NCI-H128 (cell line): Measurements from ENCODE around the gene PIGQ.
"Not testable (repeated sequence)": the region's sequence is repeated elsewhere in the genome, so short reads cannot be mapped to it uniquely, and the experiment has no call there.

Experiments
- DNase-seq: peaks from one replicate; lab custom pipeline; 2025; ENCODE audit not compliant: unreplicated experiment; lab: John Stamatoyannopoulos, UW

PIGQ gene

DNA sequence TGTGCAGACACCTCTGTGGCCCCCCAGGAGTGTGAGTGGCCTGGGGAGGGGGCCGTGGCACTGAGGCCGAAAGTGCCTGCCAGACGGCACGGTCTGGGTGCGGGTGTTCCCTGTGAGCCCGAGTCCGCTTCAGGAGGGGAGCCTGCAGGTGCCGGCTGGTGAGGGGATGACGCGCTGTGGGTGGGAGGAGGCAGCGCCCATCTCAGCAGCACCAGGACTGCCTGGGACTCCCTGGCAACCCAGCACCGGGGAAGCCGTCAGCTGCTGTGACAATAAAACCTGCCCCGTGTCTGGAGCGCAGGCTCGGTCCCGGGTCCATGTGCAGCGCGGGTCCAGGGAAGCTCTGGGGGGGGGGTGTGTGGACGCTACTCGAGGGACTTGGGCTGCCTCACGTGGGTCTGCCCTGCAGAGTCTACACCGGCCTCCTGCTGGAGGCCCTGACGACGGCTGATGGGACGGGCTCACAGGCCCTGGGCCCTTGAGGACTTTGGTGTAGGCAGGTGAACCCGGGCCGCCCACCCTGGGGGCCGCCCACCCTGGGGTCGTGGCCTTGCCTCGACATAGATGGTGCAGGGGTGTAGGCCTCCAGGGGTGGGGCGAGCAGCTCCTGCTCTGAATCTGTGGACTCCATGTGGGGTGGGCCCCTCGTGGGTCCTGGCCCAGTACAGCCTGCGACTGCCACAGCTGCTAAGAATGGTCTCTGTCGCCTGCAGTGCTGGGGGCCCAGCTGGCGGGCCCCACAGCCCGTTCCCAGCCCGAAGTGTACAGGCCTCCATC is 14.2 kb downstream of the PIGQ start:
- DNase-seq = no peak

DNA sequence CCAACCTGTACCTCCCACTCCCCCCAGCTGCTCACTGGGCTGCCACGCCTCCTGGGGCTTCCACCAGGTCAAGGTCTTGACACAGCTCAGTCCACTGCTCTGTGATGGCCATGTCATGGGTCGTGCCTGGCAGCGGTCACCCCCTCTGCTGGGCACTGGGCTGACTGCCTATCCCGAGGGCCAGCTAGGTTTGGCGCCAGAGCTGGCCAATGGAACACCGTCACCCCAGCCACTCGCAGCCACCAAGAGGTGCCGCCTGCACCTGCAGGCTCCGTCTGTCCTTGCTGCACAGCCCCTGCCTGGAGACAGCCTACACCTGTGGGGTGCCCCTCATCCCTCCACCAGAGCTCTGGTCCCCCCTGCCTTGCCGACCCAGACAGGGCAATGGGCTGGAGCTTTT is 15.6 kb downstream of the PIGQ start:
- DNase-seq = no peak

DNA sequence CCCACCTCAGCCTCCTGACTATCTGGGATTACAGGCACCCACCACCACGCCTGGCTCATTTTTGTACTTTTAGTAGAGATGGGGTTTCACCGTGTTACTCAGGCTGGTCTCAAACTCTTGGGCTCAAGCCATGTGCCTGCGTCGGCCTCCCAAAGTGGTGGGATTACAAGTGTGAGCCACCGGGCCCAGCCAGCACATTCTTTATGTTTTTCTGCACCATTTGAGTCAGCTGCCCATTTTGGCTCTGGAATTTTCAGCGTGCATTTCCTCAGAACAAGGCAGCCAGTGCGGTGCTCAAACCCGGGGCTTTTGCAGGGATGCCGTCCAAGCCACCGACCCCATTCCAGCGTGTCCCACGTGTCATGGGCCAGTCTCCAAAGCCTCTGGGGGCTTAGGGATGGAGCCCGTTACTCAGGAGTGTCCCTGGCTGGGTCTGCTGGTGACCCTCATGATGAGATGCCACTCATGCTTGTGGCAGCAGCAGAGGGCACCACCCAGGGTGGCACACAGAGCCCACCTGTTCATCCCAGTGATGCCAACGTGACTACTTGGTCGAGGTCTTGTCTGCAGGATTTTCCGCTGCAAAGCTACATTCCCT is 16.4 kb downstream of the PIGQ start:
- no peak for DNase-seq

DNA sequence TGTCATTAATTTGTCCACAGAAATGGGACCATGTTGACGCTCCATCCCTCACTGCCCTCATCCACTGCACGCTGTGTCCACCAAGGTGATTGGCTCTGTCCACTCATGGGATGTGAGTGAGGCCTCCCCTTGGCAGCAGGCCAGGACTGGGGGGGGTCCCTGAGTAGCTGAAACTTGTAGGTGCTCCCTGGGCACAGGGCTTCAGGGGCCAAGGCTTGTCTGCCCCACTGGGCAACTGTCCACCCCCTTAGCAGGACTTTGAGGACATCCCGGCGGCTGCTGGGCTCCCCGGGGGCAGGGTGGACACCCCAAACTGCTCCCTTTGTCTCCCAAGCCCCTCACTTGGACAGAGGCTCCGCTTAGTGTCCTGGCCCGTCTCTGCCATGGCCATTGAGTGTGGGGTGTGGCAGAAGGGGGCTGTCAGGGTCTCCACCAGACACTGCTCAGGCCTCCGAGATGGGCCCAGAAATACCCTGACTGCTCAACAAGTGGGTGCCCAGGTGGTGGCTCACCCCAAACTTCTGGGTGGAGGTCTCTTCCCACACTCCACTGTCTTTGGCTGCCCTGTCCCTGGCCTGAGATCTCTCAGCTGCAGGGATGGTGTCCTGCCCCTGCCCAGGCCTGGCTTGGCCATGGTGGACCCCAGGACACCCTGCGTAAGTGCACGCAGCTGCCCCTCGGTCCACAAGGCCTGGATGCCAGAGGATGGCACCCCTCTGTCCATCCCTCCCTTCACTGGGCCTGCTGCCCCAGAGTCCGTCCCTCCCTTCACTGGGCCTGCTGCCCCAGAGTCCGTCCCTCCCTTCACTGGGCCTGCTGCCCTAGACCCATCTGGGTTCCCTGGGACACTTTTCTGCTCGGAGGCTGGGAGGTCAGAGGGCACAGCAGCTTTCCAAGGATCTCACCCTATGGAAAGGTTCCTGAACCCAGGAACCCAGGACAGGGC is 17.1 kb downstream of the PIGQ start:
- DNase-seq = no peak

DNA sequence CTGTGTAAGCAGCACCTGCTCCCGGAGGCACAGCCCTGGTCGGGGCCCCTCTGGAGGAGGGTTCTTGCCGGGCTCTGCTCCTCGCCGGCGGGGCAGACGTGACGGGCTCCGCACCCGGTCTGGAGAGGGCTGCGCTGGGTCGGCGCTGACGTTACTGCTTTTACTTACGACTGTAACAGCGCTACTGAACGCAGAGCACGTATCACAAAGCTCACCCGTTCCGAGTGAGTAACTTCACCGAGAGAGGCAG is 18.8 kb downstream of the PIGQ start:
- DNase-seq = no peak

DNA sequence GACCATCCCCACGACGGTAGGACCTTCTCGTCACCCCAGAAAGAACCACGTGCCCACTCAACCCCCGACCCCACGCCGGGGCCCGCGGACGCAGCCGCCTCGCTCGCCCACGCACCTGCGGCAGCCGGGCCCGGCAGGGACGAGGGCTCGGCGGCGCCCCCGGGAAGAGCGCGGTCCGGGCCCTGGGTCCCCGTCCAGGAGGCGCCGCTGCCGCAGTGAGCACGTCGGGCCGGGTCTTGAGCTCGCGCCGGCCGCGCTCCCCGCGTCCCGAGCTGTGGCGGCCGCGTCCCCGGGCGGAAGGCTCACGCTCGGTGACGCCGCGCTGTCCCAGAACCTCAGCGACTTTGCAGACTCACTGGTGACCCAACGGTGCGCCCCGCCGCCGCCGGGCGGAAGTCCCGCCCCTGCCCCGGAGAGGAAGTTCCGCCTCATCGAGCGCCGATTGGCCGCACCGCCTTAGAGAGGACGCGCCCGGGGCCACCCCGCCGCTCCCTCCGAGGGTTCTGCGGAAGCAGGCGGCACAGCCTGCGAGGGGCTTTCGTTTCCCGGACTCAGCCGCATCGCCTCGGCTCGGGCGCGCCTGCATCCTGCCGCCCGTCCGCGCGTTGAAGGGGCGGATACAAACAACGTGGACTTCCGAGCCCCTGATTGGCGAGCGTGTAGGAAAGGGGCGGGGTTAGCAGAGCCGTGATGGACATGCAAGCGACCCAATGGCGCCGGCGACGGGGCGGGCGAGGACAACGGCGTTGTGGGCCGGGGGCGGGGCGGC is 19.3 kb downstream of the PIGQ start:
- DNase-seq = peak; percentile 74

DNA sequence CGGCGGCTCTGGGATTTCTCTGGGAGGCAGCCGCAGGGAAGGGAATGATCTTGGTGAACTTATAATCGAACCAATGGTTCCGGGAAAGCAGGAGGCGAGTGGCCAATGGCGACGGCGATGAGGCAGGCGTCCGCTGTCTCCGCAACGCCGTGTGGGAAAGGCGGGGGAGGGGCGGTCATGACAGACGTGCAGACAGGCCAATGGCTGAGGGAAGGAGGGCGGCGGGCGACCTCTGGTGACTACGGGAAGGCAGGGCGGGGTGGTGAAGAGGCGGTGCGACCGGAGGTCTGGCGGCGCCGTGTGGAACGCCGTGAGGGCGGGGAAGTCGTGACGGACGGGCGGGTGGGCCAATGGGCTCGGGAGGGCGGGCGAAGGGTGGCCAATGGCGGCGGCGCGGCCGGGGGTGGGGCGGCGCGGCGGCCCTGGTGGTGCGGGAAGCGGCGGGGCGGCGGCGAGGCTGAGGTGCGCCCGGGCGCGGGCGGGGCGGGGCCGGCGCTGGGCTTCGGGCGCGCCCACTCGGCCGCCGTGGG is 20.0 kb downstream of the PIGQ start, which contains the start of gene RAB40C:
Gene RAB40C (plus strand): TSS at position 409 of the 530 bp plus-strand sequence. CDS start 226 bp downstream, outside the sequence.
- peak; percentile 83 for DNase-seq

DNA sequence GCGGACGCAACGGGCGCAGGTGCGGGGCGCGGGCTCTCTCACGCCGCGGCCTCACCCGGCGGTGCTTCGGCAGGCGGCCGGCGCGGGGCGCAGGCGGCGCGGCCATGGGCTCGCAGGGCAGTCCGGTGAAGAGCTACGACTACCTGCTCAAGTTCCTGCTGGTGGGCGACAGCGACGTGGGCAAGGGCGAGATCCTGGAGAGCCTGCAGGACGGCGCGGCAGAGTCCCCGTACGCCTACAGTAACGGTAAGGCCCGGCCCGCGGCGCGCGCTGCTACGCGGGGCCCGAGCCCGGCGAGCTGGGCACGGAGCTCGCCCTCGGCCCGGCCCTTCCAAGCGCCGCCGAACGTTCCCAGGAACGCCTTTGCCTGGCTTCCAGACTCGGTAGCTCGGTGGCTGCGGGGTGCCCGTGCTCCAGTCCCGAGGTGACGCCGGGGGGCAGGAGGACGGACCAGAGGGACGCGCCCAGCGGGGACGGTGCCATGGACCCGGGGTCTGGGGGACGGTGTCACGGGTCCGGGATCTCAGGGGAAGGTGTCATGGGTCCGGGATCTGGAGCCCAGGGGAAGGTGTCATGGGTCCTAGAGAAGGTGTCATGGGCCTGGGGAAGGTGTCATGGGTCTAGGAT is 20.5 kb downstream of the PIGQ start:
- DNase-seq = no peak

DNA sequence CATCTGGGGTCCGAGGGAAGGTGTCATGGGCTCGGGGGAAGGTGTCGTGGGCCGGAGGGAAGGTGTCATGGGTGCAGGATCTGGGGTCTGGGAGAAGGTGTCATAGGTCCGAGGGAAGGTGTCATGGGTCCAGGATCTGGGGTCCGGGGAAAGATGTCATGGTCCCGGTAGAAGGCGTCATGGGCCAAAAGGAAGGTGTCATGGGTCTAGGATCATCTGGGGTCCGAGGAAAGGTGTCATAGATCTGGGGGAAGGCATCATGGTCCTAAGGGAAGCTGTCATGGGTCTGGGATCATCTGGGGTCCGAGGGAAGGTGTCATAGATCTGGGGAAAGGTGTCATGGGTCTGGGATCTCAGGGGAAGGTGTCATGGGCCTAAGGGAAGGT is 21.0 kb downstream of the PIGQ start:
- no peak for DNase-seq

DNA sequence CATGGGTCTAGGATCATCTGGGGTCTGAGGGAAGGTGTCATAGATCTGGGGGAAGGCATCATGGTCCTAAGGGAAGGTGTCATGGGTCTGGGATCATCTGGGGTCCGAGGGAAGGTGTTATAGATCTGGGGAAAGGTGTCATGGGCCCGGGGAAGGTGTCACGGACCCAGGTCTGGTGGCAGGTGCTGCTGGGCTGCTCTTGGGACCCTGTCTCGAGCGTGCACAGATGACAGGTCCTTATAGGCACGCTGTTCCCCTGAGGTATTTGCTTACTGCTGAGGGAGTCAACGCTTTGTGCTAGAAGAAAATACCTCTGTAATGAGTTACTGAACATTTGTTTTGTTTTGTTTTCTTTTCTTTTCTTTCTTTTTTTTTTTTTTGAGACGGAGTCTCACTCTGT is 21.5 kb downstream of the PIGQ start:
- no peak for DNase-seq

DNA sequence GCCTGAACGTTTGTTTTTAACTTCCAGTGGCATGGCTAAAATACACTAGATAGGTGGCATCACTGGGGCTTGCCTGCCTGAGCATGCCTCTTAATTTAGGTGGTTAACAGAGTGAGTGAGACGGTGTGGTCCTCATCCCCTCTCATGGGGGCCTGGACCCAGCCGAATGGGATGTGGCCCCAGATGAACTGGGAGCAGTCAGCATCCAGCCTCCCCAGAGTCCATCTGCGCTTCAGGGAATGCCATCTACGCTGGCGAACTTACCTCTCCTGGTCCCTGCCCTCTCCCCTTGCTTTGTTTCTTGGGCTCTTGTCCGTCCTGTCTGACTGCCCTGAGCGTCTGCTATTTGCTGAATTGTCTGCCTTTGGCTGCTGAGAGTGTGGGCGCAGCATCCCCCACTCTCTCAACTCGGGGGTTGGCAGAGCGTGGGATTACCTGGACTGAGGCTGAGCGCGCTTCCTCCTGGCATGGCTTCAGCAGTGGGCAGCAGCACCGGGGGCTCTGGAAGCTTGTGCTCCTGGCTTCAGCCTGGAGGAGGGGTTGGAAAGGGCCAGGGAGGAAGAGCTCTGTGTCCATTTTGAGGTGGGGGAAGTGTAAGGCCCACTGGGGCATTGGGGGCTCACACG is 22.2 kb downstream of the PIGQ start:
- DNase-seq = no peak

DNA sequence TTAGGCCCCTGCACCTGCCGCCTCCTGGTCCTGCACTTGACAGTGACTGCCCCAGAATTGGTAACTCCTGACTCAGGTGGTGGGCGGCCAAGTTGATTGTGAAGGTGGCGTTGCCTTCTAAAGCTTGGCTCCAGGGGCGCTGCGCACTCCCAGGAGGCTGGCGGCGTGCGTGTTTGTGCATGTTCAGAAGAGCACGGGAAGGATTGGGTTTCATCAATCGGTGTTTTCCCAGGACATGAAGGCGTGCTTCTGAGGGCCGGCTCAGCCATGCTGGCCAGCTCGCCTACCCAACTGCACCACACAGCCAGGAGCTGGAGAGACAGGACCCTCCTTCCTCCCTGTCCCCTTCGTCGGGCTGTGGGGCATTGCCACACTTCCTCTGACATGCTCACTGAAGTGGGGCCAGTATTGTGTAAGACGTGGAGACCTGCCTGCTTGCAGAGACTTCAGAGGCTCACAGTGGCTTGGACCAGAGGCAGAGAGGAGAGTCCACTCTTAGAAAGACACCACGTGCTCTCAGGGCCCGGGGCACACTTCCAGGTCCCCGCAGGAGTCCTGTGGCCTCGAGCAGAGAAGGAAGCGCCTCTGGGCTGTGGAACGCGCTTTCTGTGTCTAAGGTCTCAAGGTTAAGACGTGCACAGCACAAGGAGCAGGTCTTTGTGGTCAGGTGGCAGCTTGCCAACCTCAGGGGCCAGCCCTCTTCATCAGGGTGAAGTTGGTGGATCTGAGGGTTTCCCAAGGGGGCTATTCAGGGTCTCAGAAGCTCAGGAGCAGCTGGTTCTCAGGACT is 22.9 kb downstream of the PIGQ start:
- DNase-seq = peak; percentile 51

DNA sequence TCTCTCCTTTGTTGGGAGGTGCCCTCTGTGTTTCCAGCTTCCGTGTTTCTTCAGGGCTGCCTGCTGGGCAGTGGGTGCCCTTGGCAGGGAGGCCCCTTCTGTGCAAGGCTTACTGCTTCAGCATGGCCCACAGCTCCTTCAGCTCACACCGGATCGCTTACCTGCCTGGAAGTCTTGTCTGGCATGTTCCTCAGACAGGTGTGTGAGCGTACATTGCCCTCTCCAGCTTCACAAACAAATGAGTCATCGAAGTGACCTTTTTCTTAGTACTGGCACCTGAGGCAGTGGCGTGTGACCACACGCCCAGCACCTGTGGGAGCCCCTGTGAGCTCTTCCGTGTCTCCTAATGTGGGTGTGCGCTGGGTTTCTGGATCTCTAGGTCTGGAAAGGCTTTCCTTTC is 23.6 kb downstream of the PIGQ start:
- no peak for DNase-seq

DNA sequence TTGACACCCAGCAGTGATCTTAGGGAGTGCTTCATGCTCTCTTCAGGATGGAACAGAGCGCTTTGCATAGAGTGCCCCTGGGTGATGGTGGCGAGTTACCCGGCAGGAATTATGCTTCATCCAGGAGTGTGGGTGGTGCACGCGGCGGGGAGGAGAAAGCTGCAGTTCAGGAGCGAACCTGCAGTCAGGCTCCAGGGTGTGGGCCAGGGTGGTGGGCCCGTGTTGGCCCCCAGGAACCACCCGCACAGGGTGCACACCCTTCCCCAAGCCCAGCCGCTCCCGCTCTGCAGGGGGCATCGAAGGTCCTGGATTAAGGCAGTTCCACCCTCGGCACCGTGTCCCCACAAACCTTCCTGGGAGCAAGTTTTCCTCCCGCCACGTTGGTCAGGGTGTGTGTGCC is 24.0 kb downstream of the PIGQ start:
- DNase-seq = no peak

DNA sequence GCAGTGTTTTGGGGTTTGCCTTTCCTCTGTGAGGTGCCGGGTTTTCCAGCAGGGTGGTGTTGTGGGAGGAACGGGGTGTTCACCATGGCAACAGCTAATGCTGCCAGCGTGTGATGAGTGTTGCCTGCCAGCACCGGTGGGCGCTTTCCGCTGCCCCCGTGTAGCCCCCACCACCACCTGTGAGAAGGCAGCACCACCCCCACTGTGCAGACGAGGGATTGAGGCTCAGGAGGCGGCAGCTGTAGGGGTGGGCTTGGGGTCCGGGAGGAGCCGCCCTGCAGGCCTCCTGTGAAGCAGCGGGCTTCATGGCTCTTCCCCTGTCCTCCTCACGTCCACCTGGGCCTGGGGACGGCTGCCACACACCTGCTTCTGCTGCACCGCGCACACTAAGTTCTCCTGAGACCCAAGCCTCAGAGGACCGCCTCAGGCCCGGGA is 25.3 kb downstream of the PIGQ start:
- DNase-seq = no peak

DNA sequence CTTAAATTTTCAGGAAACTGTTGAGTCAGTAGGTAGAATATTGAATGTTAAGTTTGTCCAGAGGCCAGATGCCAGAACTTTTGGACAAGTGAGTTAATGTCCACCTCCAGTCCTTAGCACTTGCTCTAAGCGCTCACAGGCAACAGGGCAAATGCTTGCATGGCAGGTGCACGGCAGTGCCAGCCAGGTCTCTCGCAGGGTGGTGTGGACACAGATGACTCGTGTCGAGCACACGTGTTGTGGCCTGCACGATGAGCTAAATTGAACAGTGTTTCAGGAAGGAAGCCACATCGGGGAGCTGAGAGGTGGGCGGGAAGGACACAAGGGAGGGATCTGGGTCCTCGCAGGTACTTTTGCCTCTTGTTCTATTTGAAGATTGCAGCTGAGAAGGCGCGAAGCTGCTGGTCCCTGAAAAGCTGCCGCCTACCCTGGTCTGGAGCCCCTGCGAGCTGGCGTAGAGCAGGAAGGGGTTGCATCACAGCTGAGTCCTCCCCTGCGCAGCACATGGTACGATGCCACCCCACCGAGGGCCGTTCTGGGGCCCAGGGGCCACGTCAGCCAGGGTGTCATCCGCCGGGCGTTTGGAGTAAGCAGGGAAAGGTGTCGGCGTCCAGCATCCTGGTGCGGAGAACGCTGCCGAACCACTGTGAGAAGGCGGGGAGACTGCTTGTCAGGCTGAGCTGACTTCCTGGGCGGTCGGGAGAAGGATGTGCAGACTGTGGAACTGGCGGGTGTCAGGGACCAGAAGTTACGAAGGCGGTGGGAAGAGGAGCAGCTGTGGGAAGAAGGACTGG is 26.4 kb downstream of the PIGQ start:
- no peak for DNase-seq

DNA sequence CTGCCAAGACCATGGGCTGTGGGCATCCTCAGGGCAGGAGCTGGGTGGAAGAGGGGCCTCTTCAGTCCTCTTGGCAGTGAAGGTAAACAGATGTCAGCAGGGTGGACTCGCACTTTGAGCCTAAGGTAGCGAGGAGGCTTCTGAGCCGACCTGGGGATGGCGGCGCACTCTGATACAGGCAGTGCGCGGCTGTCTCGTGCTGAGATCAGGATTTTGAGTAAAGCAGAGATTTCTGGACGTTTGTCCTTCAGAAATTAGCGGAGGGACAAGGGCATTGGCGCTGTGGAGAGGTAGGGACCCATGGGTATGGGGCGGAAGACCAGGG is 26.9 kb downstream of the PIGQ start:
- no peak for DNase-seq

DNA sequence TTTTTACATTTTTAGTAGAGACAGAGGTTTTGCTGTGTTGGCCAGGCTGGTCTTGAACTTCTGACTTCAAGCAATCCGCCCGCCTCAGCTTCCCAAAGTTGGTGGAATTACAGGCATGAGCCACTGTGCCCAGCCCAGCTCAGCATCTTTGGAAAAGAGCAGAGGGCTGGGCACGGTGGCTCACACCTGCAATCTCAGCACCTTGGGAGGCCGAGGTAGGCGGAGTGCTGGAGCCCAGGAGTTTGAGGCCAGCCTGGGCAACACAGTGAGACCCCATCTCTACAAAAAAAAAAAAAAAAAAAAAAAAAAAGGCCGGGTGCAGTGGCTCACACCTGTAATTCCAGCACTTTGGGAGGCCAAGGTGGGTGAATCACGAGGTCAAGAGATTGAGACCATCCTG is 27.9 kb downstream of the PIGQ start:
- not testable (repeated sequence) for DNase-seq
